Parathyroid adenoma (tissue), 2 donors: Measurements from ENCODE around the gene PITX2.

Source experiments
- H2AFZ ChIP-seq: fragments of 300-600 bp; sonication (generic); one replicate; pipeline ENCODE4 v1.7.0; 2017; ENCODE audit warnings: antibody characterized with exemption, mild to moderate bottlenecking
- H3K27ac ChIP-seq: fragments of 300-600 bp; sonication (generic); one replicate; pipeline ENCODE4 v1.7.0; 2017
- H3K27me3 ChIP-seq: fragments of 300-600 bp; sonication (generic); one replicate; pipeline ENCODE4 v1.7.0; 2017; ENCODE audit warnings: low read length; ENCODE audit not compliant: control insufficient read depth, insufficient read depth
- H3K36me3 ChIP-seq: fragments of 300-600 bp; sonication (generic); one replicate; pipeline ENCODE4 v1.7.0; 2017; ENCODE audit warnings: low read length; ENCODE audit not compliant: control insufficient read depth, insufficient read depth
- H3K4me1 ChIP-seq: fragments of 300-600 bp; sonication (generic); one replicate; pipeline ENCODE4 v1.7.0; 2017; ENCODE audit warnings: control low read depth
- H3K4me2 ChIP-seq: fragments of 300-600 bp; sonication (generic); one replicate; pipeline ENCODE4 v1.7.0; 2017; ENCODE audit warnings: low read length
- H3K4me3 ChIP-seq: fragments of 300-600 bp; sonication (generic); one replicate; pipeline ENCODE4 v1.7.0; 2017; ENCODE audit warnings: low read depth, low read length
- H3K79me2 ChIP-seq: fragments of 300-600 bp; sonication (generic); one replicate; pipeline ENCODE4 v1.7.0; 2017; ENCODE audit warnings: control low read depth
- H3K9ac ChIP-seq: fragments of 300-600 bp; sonication (generic); one replicate; pipeline ENCODE4 v1.7.0; 2017; ENCODE audit warnings: mild to moderate bottlenecking
- H3K9me3 ChIP-seq: fragments of 300-600 bp; sonication (generic); one replicate; pipeline ENCODE4 v1.7.0; 2017; ENCODE audit warnings: low read length; ENCODE audit not compliant: control insufficient read depth
- CTCF ChIP-seq: fragments of 300-600 bp; sonication (generic); IDR thresholded peaks from one replicate; pipeline ENCODE4 v1.7.0; 2017; ENCODE audit warnings: antibody characterized with exemption, mild to moderate bottlenecking
- donor health status: primary hyperparathyroidism.

Gene PITX2

GRCh38 chr4:110617075-110617640 lies 5.7 kb downstream of the PITX2 start:
- no peaks in the 10 kb centered on the region for H3K79me2 ChIP-seq
- H3K4me1 ChIP-seq, result no peaks in the 10 kb centered on the region
- no peak overlapping the region for H3K9ac ChIP-seq
- H3K9me3 ChIP-seq, result no peaks in the 10 kb centered on the region
- no peak overlapping the region for H3K4me2 ChIP-seq
- H2AFZ ChIP-seq, result no peak overlapping the region
- no peaks in the 10 kb centered on the region for H3K36me3 ChIP-seq
- H3K27me3 ChIP-seq, result peaks cover 21% of the 10 kb centered on the region
- no peak for TF ChIP-seq CTCF
- no peak overlapping the region for H3K27ac ChIP-seq
- no peak overlapping the region for H3K4me3 ChIP-seq

- no peak overlapping the region for H3K9ac ChIP-seq
- H3K4me2 ChIP-seq, result no peak overlapping the region
These were observed 6.4 kb downstream of the PITX2 start for GRCh38 chr4:110616238-110617074.

GRCh38 chr4:110615353-110616237 lies 7.3 kb downstream of the PITX2 start:
- H3K36me3 ChIP-seq, result no peaks in the 10 kb centered on the region
- H3K9me3 ChIP-seq, result no peaks in the 10 kb centered on the region
- H3K4me2 ChIP-seq, result no peak overlapping the region
- H3K79me2 ChIP-seq, result no peaks in the 10 kb centered on the region
- no peak overlapping the region for H3K27ac ChIP-seq
- TF ChIP-seq CTCF, result no peak
- H3K27me3 ChIP-seq, result peaks cover 25% of the 10 kb centered on the region
- H3K4me3 ChIP-seq, result no peak overlapping the region
- no peaks in the 10 kb centered on the region for H3K4me1 ChIP-seq
- no peak overlapping the region for H3K9ac ChIP-seq
- no peak overlapping the region for H2AFZ ChIP-seq

More at GRCh38 chr4:110616238-110617074, 6.4 kb downstream of the PITX2 start:
- Histone ChIP-seq H3K27me3 (peaks cover 17% of the 10 kb centered on the region), H3K9me3 (no peaks in the 10 kb centered on the region), H3K36me3 (no peaks in the 10 kb centered on the region), H3K79me2 (no peaks in the 10 kb centered on the region), H3K4me1 (no peaks in the 10 kb centered on the region), H2AFZ (no peak overlapping the region), H3K27ac (no peak overlapping the region), H3K4me3 (no peak overlapping the region)
- no peak for TF ChIP-seq CTCF

- H3K4me1 ChIP-seq, result no peaks in the 10 kb centered on the region
These were observed 7.9 kb downstream of the PITX2 start for GRCh38 chr4:110614976-110615352.

More at GRCh38 chr4:110614976-110615352, 7.9 kb downstream of the PITX2 start:
- Histone ChIP-seq H3K9me3 (no peaks in the 10 kb centered on the region), H3K4me2 (no peak overlapping the region), H2AFZ (no peak overlapping the region), H3K4me3 (no peak overlapping the region), H3K9ac (no peak overlapping the region), H3K27ac (no peak overlapping the region), H3K79me2 (no peaks in the 10 kb centered on the region), H3K27me3 (peaks cover 25% of the 10 kb centered on the region), H3K36me3 (no peaks in the 10 kb centered on the region)
- TF ChIP-seq CTCF, result no peak
